HUES64 (cell line): ENCODE results near the gene DPH1. TPM values are rescaled to one million over a fixed set of nuclear protein-coding genes. Genes with fewer than 3 reads are reported as not detected.
"Not testable (repeated sequence)": the region's sequence is repeated elsewhere in the genome, so short reads cannot be mapped to it uniquely, and the experiment has no call there.

Source experiments
- H3K27ac ChIP-seq: 2 replicates; pipeline ENCODE4 v1.7.0; 2013; ENCODE audit warnings: low read depth, low read length, inconsistent platforms
- H3K27me3 ChIP-seq: 2 replicates; pipeline ENCODE4 v1.6.1; 2013; ENCODE audit warnings: mild to moderate bottlenecking, low read length; ENCODE audit not compliant: insufficient read depth
- H3K36me3 ChIP-seq: 2 replicates; pipeline ENCODE4 v1.6.1; 2013; ENCODE audit warnings: mild to moderate bottlenecking, low read length; ENCODE audit not compliant: insufficient read depth
- H3K4me1 ChIP-seq: 2 replicates; pipeline ENCODE4 v1.6.1; 2013; ENCODE audit warnings: mild to moderate bottlenecking, low read length, moderate library complexity; ENCODE audit not compliant: insufficient read depth
- H3K4me3 ChIP-seq: 2 replicates; pipeline ENCODE4 v1.5.1; 2013; ENCODE audit warnings: mild to moderate bottlenecking, low read length, moderate library complexity
- H3K9ac ChIP-seq: 2 replicates; pipeline ENCODE4 v1.6.1; 2013; ENCODE audit warnings: mild to moderate bottlenecking, low read depth, low read length
- H3K9me3 ChIP-seq: 2 replicates; pipeline ENCODE4 v1.6.1; 2013; ENCODE audit warnings: low read depth, low read length; ENCODE audit not compliant: insufficient read depth
- WGBS: fragments of 150-250, 120-280 bp; methylation state at CpG from one replicate; pipeline ENCODE4 v1.1.7; 2013; ENCODE audit warnings: missing lambda C conversion rate; 5-methylcytosine and 5-hydroxymethylcytosine counted together
- polyA plus RNA-seq, 2 experiments: library from polyadenylated mRNA; stranded (reverse); fragments of 50-300 nt; gene quantifications; one replicate each; pipeline ENCODE4 v1.2.3, GENCODE V29; 2013

DPH1 gene
- 16.1 TPM for polyA plus RNA-seq (2013, experiment 1 of 2)
- 17.9 TPM for polyA plus RNA-seq (2013, experiment 2 of 2)

DNA sequence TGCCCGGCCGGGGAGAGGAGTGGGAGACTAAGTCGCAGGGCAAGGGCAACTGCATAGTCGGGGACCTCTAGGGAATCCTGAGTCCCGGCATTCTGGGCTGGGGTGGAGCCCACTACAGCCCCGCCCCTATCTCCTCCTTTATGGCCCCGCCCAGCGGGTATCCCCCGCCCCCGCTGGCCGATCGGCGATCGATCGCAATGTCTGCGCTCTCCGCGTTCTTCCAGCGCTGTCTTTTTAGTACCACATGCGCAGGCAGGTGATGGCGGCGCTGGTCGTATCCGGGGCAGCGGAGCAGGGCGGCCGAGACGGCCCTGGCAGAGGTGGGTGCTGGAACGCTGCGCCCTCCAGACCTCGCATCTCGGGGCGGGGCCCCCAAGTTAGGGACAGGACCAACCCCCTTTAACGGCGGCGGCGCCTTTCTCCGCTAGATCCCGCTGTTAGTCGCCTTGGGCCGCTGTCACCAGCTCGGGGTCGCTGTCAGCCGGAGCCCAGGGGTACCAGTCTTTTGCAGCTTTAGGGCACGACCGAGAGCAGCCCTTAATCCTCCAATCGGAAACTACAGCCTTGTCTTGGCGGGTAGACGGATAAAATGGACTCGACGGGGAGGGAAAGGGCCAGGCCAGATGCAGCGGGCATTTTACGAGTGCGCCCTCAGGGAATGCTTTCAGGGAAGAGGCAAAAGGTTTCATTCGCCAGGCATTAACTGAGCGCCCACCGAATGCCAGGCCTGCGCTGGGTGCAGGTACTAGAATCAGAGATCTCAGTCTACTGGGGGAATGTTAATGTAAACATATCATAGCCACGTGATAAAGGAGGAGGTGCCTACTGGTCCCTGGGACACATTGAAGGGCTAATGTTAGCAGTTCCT, at the start of gene DPH1:
DPH1 (plus strand) TSS at position 243 of the 868 bp plus-strand sequence; CDS start at position 260, 17 bp downstream.
- Histone ChIP-seq H3K27me3 (peaks cover 47% of the 10 kb centered on the region), H3K27ac (no peak within 1 kb of the TSS), H3K9ac (peak within 1 kb of the TSS; percentile 62), H3K9me3 (no peaks in the 10 kb centered on the region), H3K4me3 (peak within 1 kb of the TSS; percentile 98), H3K4me1 (peaks cover 8% of the 10 kb centered on the region), H3K36me3 (no peaks in the 10 kb centered on the region)
- WGBS: under 1% methylated on average over 59 of the region's 59 CpGs

DNA sequence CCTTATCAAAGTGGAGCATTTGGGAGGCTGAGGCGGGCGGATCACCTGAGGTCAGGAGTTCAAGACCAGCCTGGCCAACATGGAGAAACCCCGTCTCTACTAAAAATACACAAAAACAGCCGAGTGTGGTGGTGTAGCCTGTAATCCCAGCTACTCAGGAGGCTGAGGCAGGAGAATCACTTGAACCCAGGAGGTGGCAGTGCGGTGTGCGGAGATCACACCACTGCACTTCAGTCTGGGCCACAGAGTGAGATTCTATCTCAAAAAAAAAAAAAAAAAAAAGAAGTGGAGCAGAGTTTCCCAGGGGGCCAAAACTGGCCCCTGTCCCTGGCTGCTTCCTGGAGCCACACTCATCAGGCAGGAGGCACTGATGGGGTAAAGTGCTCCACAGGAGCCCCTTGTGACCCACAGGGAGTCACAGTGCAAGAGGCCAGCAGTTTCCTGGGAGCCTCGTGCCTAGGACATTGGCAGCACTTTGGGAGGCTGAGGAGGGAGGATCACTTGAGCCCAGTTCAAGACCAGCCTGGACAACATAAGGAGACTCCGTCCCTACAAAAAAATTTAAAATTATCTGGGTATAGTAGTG, 49.2 kb upstream of the DPH1 start:
- Histone ChIP-seq H3K4me1 (no peaks in the 10 kb centered on the region), H3K27ac (no peak overlapping the region), H3K9ac (no peak overlapping the region), H3K36me3 (no peaks in the 10 kb centered on the region), H3K4me3 (no peak overlapping the region), H3K27me3 (peaks cover 11% of the 10 kb centered on the region), H3K9me3 (no peaks in the 10 kb centered on the region)
- 91% methylated on average over 8 of the region's 8 CpGs for WGBS

DNA sequence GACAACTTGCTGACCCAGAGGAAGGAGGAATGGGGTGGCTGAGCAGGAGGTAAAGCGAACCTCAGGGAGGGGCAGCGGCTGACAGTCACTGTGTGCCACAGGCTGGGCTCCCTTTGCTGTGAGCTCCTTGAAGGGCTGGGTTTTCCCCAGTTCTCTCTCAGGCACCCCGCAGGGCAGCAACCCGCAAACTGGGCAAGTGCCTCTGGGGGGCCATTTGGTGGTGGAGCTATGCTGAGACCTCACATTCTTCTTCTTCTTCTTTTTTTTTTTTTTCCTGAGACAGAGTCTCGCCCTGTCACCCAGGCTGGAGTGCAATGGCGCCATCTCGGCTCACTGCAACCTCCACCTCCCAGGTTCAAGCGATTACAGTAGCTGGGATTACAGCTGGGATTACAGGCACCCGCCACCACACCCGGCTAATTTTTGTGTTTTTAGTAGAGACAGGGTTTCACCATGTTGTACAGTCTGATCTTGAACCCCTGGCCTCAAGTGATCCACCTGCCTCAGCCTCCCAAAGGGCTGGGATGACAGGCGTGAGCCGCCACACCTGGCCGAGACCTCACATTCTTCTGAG, 47.1 kb upstream of the DPH1 start:
- H3K36me3 ChIP-seq, H3K27ac ChIP-seq, H3K4me3 ChIP-seq, H3K9me3 ChIP-seq, H3K9ac ChIP-seq, H3K4me1 ChIP-seq: not testable (repeated sequence)
- 74% methylated on average over 13 of the region's 13 CpGs for WGBS
- H3K27me3 ChIP-seq: peaks cover 11% of the 10 kb centered on the region

DNA sequence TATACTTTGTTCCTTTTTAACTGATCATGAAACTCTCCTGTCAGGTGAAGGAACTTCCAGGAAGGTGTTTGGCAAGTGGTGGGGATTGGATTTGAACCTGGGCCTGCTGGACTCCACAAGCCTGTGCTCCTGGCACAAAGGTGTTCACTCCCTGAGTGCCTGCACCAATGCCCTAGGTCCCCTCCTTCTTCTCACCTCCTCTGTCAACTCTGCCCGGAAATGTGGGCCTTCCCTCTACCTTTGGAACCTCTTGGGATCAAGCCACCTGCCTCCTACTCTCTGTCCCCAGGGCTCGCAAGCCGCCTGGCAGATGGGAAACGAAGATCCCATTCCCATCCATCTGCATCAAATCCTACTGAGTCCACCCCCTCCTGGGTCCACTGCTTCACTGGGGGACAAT, 44.9 kb upstream of the DPH1 start:
- Histone ChIP-seq H3K9ac (no peak overlapping the region), H3K27me3 (peaks cover 4% of the 10 kb centered on the region; the same call in 1 of the 2 replicates), H3K4me3 (no peak overlapping the region), H3K27ac (no peak overlapping the region), H3K4me1 (no peaks in the 10 kb centered on the region), H3K9me3 (no peaks in the 10 kb centered on the region), H3K36me3 (no peaks in the 10 kb centered on the region)
- 88% methylated on average over 4 of the region's 4 CpGs for WGBS

DNA sequence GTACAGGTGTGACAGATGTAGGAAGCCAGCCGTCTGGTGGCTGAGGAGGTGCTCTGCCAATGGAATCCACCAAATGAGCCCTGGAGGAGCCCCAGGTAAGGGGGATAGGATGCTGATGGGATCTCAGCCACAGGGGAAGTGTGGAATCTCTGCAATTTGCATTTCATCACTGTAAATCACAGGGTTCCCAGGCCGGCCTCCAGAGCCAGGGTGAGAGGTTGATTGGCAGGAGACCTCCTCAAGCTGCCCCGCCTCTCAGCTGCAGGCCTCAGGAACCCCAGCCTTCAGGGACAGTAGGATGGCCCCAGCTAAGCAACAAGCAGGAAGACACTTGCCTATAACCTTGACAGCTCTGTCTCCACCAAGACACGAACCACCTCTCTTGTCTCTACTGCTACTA, 44.3 kb upstream of the DPH1 start:
- H3K36me3 ChIP-seq: no peaks in the 10 kb centered on the region
- WGBS: 51% methylated on average over 4 of the region's 4 CpGs
- no peaks in the 10 kb centered on the region for H3K9me3 ChIP-seq
- H3K4me3 ChIP-seq: no peak overlapping the region
- H3K27me3 ChIP-seq: peaks cover 4% of the 10 kb centered on the region; the same call in 1 of the 2 replicates
- no peak overlapping the region for H3K27ac ChIP-seq
- no peak overlapping the region for H3K9ac ChIP-seq
- H3K4me1 ChIP-seq: no peaks in the 10 kb centered on the region

DNA sequence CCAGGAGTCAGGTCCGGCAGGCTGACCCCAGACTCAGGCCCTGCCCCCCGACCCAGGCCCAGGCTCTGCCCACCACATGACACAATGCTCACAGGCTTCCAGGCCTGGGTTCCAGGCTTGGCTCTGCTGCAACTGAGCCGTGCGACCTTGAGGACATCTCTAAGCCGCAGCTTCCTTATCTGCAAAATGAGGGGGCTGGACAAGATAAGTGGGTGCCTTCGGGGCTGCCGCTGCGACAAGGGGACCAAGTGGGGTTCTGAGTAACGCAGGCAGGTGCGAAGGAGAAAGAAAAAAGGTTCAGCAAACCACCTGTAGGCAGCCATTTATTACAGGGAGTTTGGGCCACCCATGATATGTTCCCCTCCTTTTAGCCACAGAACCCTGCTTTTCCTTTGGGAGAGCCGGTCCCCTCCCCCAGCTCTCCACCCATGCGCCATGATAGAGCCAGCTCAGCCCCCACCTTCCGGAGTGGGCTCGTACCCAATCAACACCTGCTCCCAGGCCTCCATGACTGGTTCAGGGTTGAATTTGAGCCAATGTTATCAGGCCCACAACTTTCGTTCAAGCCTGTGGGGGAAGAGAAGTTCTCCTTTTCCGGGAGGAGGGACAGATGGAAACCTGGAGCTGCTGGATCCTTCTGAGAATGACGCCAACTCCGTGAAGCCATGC, 43.0 kb upstream of the DPH1 start:
- Histone ChIP-seq H3K9me3 (no peaks in the 10 kb centered on the region), H3K9ac (no peak overlapping the region), H3K36me3 (no peaks in the 10 kb centered on the region), H3K27me3 (peaks cover 4% of the 10 kb centered on the region), H3K4me1 (no peaks in the 10 kb centered on the region), H3K27ac (no peak overlapping the region), H3K4me3 (no peak overlapping the region)
- 91% methylated on average over 18 of the region's 18 CpGs for WGBS

DNA sequence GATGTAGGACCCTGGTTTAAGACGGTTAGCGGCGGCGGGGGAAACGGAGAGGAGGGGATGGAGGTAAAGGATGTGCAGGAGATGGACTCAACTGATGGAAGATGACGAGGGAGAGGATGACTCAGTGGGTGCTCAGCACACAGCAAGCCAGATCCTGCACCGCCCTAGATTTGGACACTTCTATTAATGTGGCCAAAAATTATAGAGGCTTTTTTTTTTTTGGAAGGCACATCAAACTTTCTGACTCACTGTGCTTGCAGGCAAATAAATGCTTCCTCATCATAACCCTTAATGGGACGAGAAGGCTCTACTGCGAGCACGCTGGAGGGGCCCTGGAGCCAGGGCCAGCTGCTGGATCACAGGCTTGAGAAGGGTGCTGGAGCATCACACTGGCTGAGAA, 40.8 kb upstream of the DPH1 start:
- H3K4me1 ChIP-seq: no peaks in the 10 kb centered on the region
- no peak overlapping the region for H3K9ac ChIP-seq
- 92% methylated on average over 10 of the region's 10 CpGs for WGBS
- no peak overlapping the region for H3K4me3 ChIP-seq
- H3K27ac ChIP-seq: no peak overlapping the region
- H3K36me3 ChIP-seq: no peaks in the 10 kb centered on the region
- no peaks in the 10 kb centered on the region for H3K9me3 ChIP-seq
- H3K27me3 ChIP-seq: peaks cover 2% of the 10 kb centered on the region; the same call in 1 of the 2 replicates

DNA sequence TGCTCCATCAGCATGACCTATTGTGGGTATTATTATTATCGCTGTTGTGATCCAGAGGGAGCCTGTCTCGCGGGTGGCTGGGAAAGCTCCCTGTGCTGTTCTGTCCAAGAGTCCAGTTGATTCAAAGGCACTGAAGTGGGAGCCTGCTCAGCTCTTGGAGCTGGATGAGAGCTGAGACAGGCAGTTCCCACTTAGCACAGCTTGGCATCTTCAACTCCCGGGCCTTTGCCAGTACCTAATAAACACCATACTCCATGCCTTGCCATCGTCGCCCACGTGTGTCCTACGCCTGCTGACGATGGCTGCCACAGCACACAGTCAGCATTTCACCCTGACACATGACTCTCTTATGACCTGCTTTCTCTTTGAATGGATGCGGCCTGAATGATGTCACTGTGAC, 37.4 kb upstream of the DPH1 start:
- 86% methylated on average over 10 of the region's 10 CpGs for WGBS
- Histone ChIP-seq H3K4me1 (peaks cover 15% of the 10 kb centered on the region), H3K27ac (no peak overlapping the region), H3K4me3 (no peak overlapping the region), H3K36me3 (no peaks in the 10 kb centered on the region), H3K27me3 (peaks cover 26% of the 10 kb centered on the region), H3K9me3 (no peaks in the 10 kb centered on the region), H3K9ac (no peak overlapping the region)

DNA sequence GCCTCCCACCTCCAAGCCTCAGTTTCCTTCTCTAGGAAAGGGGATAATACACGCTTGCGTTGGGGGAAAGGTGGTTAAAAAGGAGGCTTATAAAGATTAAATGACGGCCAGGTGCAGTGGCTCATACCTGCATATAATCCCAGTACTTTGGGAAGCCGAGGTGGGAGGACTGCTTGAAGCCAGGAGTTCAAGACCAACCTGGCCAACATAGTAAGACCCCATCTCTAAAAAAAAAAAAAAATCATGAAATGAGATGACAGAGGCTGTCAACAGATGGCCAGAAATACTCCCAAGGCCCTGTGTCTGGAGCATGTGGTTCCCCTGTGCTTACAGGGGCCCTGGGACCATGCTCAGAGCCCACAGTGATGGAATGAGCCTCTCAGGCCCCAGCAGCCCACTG, 35.2 kb upstream of the DPH1 start:
- H3K27ac ChIP-seq: no peak overlapping the region
- H3K4me3 ChIP-seq: no peak overlapping the region
- peaks cover 16% of the 10 kb centered on the region for H3K4me1 ChIP-seq
- 92% methylated on average over 4 of the region's 4 CpGs for WGBS
- peaks cover 43% of the 10 kb centered on the region for H3K27me3 ChIP-seq
- H3K36me3 ChIP-seq: no peaks in the 10 kb centered on the region
- no peak overlapping the region for H3K9ac ChIP-seq
- H3K9me3 ChIP-seq: no peaks in the 10 kb centered on the region

DNA sequence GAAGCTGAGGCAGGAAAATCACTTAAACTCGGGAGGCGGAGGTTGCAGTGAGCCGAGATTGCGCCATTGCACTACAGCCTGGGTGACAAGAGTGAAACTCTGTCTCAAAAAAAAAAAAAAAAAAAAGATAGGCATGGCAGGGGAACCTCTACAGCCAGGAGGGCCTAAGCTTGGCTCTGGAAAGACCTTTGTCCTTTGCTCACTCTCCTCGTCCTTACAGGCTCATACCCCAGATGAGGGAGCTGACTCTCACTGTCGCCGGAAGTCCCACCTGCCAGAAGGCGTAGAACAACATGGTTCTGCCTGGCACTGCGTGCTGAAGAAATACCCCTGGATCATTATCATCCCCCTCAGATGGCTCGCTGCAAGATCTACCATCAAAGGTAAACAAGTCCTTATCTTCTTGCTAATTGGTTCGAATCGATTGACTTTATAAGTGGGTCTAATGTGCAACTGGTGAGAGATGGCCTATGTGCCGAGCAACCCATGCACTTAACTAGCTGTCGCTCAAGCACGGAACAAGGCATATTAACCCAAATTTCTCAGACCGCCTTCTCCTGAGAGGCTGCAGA, 34.5 kb upstream of the DPH1 start:
- no peak overlapping the region for H3K9ac ChIP-seq
- H3K4me3 ChIP-seq: no peak overlapping the region
- H3K36me3 ChIP-seq: no peaks in the 10 kb centered on the region
- peaks cover 49% of the 10 kb centered on the region for H3K27me3 ChIP-seq
- WGBS: 91% methylated on average over 16 of the region's 16 CpGs
- no peaks in the 10 kb centered on the region for H3K9me3 ChIP-seq
- peaks cover 21% of the 10 kb centered on the region for H3K4me1 ChIP-seq
- H3K27ac ChIP-seq: no peak overlapping the region
